ENCODE data around the gene ADAMTS17.

GRCh38 chr15:100166313-100166712 lies 175.5 kb downstream of the ADAMTS17 start:
- TF ChIP-seq EZH2 (IDR thresholded peaks at IDR 0.05) (no peak), CTCF (IDR thresholded peaks at IDR 0.05) (no peak), EZH2phosphoT487 (IDR thresholded peaks at IDR 0.05) (no peak)

All from neural progenitor cell (in vitro differentiated cells).